Hepatocyte (in vitro differentiated cells): ENCODE results near the gene OPA3.

Source experiments
- CTCF ChIP-seq: fragments of 200-600 bp; sonication (generic); IDR thresholded peaks from 2 replicates; pipeline ENCODE4 v1.5.1; 2016; ENCODE audit warnings: antibody characterized with exemption, mild to moderate bottlenecking; ENCODE audit not compliant: poor library complexity
- EZH2 ChIP-seq: fragments of 200-600 bp; sonication (generic); IDR thresholded peaks from 2 replicates; pipeline ENCODE4 v1.6.1; 2016; ENCODE audit warnings: antibody characterized with exemption, mild to moderate bottlenecking, borderline replicate concordance
- EZH2phosphoT487 ChIP-seq: fragments of 200-600 bp; sonication (generic); IDR thresholded peaks from one replicate; pipeline ENCODE4 v1.6.1; 2018; ENCODE audit warnings: antibody characterized with exemption, mild to moderate bottlenecking, low read depth, moderate library complexity; ENCODE audit not compliant: unreplicated experiment, severe bottlenecking

- TF ChIP-seq EZH2 (peak; percentile 21), CTCF (no peak), EZH2phosphoT487 (peak; percentile 13)
Measured at GRCh38 chr19:45499196-45500180, 85.1 kb downstream of the OPA3 start.
